OCI-LY3 (cell line): ENCODE data around the gene PDE8A.

Experiments
- EZH2phosphoT487 ChIP-seq: fragments of 200-600 bp; shearing (Covaris generic); IDR thresholded peaks from 2 replicates; pipeline ENCODE4 v1.6.1; 2018; ENCODE audit warnings: antibody characterized with exemption, mixed run types, low read depth
- TF ChIP-seq, protein P1 (sequence below): fragments of 200-600, 300-600 bp; sonication (generic); IDR thresholded peaks from 2 replicates; pipeline ENCODE4 v1.5.1; 2014; ENCODE audit warnings: antibody characterized with exemption, low read length, low read depth

GRCh38 chr15:85064710-85065109, 83.1 kb downstream of the PDE8A start:
- TF ChIP-seq, protein P1, sequence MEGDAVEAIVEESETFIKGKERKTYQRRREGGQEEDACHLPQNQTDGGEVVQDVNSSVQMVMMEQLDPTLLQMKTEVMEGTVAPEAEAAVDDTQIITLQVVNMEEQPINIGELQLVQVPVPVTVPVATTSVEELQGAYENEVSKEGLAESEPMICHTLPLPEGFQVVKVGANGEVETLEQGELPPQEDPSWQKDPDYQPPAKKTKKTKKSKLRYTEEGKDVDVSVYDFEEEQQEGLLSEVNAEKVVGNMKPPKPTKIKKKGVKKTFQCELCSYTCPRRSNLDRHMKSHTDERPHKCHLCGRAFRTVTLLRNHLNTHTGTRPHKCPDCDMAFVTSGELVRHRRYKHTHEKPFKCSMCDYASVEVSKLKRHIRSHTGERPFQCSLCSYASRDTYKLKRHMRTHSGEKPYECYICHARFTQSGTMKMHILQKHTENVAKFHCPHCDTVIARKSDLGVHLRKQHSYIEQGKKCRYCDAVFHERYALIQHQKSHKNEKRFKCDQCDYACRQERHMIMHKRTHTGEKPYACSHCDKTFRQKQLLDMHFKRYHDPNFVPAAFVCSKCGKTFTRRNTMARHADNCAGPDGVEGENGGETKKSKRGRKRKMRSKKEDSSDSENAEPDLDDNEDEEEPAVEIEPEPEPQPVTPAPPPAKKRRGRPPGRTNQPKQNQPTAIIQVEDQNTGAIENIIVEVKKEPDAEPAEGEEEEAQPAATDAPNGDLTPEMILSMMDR: no peak
- no peak for TF ChIP-seq EZH2phosphoT487
